GM19324 (cell line): ENCODE data around the gene TAF15.

ENCODE experiments used
- ATAC-seq: cut with Tn5 transposase; IDR thresholded peaks from one replicate; pipeline ENCODE4 v1.9.1; 2021; ENCODE audit warnings: mild to moderate bottlenecking, moderate library complexity; ENCODE audit not compliant: unreplicated experiment, low FRiP score

Gene TAF15

DNA sequence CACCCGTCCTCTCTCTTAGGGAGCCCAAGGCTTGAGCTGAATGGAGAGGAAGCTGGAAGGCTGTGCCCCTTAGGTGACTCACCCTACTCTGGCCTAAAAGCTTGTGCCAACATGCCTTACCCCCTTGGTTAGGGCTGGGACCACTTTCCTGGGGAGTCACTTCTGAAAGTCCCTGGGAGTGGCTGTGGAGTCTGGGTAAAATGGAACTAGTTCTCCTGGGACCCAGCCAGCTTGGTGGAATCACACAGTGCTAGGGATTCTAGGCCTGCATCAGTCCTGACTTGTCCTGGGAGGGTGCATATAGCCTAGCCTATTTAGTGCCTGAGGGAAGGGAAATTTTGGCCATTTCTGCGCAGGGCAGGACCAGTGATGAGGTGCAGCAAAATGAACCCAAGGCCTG is 24.4 kb upstream of the TAF15 start:
- no peak for ATAC-seq

- no peak for ATAC-seq
Measured at GRCh38 chr17:35786941-35787432, 22.3 kb upstream of the TAF15 start.

GRCh38 chr17:35788477-35789368 is 20.6 kb upstream of the TAF15 start:
- ATAC-seq = no peak

- no peak for ATAC-seq
Measured at GRCh38 chr17:35790841-35791240, 18.4 kb upstream of the TAF15 start.

DNA sequence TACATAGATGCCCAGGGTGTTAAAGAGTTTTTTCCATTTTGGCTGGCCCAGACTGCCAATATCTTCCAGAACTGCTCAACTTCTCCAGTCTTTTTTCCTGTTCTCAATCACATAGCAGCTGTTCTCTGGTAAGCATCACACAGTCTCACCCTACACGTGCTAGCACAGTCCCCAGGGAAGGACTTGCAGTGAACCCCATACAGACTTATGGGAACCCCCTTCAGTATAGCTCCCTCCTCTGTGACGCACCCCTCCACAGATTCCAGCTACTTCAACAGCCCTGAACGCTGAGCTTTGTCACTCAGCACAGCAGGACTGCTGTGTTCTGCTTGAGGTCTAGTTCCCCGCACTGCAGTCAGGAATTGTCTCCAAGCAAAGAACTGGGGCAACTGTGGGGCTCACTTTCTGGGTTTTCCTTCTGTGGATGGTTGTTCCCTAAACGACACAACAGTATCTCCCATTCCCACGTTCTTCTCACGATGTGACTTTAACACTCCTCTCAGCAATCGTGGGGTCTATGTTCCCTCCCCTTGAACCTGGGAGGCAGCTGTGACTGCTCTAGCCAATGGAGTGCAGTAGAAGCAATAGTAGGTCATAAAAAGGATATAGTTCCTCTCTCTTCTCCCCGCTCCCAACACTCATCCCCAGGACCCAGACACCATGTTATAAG is 17.5 kb upstream of the TAF15 start:
- ATAC-seq = no peak

GRCh38 chr17:35793257-35793656 is 16.0 kb upstream of the TAF15 start:
- no peak for ATAC-seq

- ATAC-seq = no peak
Measured at GRCh38 chr17:35795007-35795870, 14.0 kb upstream of the TAF15 start, which contains the start of gene MMP28. TSS of gene MMP28 (minus strand) at chr17:35795641. CDS start at chr17:35795377, 264 bp downstream.

DNA sequence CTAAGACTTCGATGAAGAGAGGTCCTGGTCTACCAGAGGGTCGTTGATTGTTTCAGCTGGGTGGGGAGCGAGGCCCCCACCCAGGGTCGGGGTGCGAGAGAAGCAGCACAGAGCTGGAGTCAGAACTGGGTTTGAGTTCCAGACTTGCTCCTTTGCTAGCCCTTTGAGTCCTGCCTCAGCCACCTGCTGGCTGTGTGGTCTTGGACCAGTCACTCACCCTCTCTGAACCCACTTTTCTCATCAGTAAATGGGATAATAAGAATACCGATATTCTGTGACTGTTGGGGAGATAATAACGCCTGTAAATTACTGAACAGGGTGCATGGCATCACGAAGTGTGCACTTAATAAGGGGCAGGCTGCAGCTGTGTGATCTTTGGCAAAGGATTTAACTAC is 13.4 kb upstream of the TAF15 start:
- ATAC-seq = no peak

- ATAC-seq = no peak
Measured at GRCh38 chr17:35796942-35797341, 12.3 kb upstream of the TAF15 start.

DNA sequence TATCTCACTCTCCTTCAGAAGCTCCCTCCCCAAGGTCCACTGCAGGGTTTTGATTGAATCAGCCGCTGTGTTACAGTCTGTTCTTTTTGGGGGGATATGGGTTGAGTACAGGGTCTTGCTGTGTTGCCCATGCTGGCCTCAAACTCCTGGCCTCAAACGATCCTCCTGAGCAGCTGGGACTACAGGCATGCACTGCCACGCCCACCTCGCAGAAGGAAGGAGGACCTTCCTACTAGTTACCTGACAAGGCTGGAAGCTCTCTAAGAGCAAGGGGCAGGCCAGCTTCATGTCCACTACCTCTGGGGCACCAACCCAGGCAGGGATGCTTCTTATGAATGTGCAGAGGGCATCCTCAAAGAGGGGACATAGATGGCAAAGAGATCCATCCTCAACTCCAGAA is 11.9 kb upstream of the TAF15 start:
- ATAC-seq = no peak

DNA sequence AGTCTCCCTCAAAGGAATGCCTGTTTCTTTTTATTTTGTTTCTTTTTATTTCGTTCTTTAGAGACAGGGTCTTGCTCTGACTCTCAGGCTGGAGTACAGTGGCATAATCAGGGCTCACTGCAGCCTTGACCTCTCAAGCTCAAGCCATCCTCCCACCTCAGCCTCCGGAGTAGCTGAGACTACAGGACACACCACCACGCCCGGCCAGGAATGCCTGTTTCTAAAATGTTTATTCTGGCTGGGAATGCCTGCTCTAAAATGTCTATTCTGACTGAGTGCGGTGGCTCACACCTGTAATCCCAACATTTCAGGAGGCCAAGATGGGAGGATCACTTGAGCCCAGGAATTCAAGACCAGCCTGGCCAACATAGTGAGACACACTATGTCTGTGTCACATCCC is 11.4 kb upstream of the TAF15 start:
- no peak for ATAC-seq

GRCh38 chr17:35799942-35800341 is 9.3 kb upstream of the TAF15 start:
- no peak for ATAC-seq

DNA sequence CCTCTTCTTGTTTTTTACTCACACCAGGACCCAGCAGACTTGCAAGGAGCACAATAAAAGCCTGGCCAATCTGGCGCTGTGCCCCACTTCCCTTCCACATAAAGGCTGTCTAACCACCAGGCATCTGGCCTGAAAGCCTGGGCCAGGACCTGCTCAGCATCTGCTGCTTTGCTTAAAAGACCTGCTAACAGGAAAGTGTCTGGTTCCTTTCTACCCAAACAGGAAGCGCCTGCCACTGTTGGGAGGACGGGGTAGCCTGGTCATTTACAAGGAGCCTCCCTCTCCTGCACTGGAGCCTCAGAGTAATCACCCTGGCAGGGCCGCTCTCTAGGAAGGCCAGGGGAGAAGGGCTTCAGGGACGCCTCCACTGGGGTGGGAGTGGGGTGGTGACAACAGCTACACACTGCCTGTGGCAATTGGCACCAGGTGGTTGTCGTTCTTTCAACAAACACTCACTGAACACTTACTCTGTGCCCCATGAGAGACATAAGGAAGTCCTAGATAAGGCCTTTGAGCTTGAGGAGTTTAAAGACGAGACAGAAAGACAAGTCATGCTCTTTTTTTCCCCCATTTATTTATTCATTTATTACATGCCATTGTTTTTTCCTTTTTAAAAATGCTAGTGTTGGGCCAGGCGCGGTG is 7.6 kb upstream of the TAF15 start:
- no peak for ATAC-seq

- no peak for ATAC-seq
Measured at GRCh38 chr17:35804658-35805192, 4.6 kb upstream of the TAF15 start.

- ATAC-seq = no peak
Measured at GRCh38 chr17:35807371-35808144, 1.7 kb upstream of the TAF15 start.

DNA sequence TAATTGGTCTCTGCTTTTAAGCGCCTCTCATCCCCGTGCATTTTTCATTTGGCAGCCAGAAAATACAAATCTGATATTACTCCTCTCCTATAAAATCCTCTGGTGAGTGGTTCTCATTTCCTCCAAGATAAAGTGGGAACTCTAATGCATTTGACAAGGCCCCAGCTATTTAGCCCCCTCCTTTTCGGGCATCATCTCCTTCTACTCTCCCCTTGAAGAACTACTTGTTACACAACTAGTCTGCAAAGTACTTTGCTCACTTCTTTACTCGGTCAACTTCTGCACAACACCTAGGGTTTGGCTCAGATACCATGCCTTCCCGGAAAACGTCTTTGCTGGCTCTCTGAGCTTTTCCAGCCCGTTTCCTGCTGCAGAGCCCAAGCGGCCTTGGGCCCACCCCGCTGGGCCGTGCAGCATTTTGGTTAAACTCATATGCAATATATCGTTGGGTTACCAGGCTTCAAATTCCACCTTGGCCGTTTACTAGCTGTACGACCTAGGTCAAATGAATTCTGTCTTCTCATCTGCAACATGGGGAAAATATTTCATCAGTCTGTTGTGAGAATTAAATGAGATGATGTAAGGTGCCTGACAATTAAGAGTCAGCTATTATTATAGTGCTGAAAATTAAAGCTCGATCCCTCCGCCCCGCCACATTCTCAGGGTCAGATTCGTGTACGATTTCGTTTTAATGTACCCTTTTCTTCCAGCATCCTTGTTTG is 883 bp upstream of the TAF15 start:
- ATAC-seq = no peak

DNA sequence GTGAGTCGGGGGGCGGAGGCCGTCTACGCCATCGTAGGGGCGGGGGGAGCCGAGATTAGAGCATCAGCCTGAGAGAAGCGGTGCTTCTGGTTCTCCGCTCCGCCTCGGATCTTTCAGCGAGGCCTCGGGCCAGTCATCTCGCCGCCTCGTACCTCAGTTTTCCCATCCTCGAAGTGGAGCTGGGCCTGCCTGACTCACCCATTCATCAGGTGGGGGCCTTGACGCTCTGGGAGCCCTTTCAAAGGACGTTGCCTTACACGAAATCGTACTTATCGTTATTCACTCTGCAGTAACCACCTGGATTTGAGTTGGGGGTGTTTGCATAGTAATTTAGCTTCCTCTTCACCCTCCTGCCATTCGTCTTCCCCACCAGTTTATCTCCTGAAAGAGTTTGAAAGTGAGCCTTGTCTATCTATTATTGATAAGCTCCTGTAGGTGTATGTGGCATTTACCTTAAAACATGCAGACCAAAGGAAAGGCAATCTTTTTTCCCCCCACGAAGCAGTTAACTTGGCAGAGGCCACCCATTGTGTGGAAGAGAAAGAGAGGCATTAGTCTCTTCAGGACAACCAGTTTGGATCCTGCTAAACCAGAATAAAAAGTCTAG is 674 bp downstream of the TAF15 start:
- ATAC-seq = no peak

DNA sequence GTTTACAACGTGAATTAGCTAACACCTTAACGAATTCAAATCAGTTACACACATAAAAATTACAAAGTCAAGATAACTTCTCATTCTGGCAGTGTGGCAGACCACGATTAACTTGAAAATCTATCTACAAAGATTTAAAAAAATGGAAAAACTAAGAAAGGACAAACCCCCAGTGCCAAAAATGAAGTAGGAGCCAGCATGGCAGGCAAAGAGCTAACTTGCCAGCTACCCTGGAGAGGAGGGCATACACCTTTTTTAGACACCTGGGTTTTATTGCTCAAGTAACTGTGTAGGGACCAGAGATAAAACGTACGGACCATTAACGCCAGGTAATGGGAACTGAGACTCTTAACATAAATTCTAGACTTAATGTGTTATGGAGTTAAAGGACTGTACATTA is 2.5 kb downstream of the TAF15 start:
- no peak for ATAC-seq
